DND-41 (cell line): ENCODE measurements around the gene BZW2.

Experiments used
- ATAC-seq: fragments of 200-7000 bp; cut with Tn5 transposase; 3 replicates; pipeline ENCODE4 v1.9.1; 2021; ENCODE audit warnings: low read depth; ENCODE audit not compliant: insufficient read depth
- DNase-seq: peaks from one replicate; pipeline ENCODE4 v3.0.0-alpha.2; 2020
- H2AFZ ChIP-seq: 2 replicates; pipeline ENCODE4 v1.6.0; 2012; ENCODE audit warnings: low read depth, low read length
- H3K27ac ChIP-seq: 2 replicates; pipeline ENCODE4 v1.5.1; 2012; ENCODE audit warnings: low read length, inconsistent platforms
- H3K27me3 ChIP-seq: fragments of 200-600 bp; sonication (generic); 2 replicates; pipeline ENCODE4 v1.6.0; 2012; ENCODE audit warnings: low read length, mild to moderate bottlenecking, inconsistent platforms; ENCODE audit not compliant: insufficient read depth, poor library complexity
- H3K36me3 ChIP-seq: 2 replicates; pipeline ENCODE4 v1.5.1; 2012; ENCODE audit warnings: low read length, inconsistent platforms; ENCODE audit not compliant: insufficient read depth
- H3K4me1 ChIP-seq: 2 replicates; pipeline ENCODE4 v1.5.1; 2012; ENCODE audit warnings: mild to moderate bottlenecking, low read length; ENCODE audit not compliant: insufficient read depth
- H3K4me2 ChIP-seq: 2 replicates; pipeline ENCODE4 v1.6.0; 2012; ENCODE audit warnings: mild to moderate bottlenecking, moderate library complexity, low read length, inconsistent platforms; ENCODE audit not compliant: insufficient read depth
- H3K4me3 ChIP-seq, 2 experiments: fragments of 200-600 bp in 1 of 2; shearing (Covaris generic) in 1 of 2; 2 replicates each; pipeline ENCODE4 v1.5.1; 2012 to 2016; ENCODE audit warnings: inconsistent platforms in 2 of 2, low read length in 2 of 2, mild to moderate bottlenecking in 2 of 2, low read depth in 1 of 2, moderate library complexity in 1 of 2
- H3K79me2 ChIP-seq: 2 replicates; pipeline ENCODE4 v1.6.0; 2012; ENCODE audit warnings: low read length, inconsistent platforms; ENCODE audit not compliant: insufficient read depth
- H3K9ac ChIP-seq: 2 replicates; pipeline ENCODE4 v1.6.0; 2012; ENCODE audit warnings: low read depth, mild to moderate bottlenecking, inconsistent platforms, low read length, moderate library complexity
- H3K9me3 ChIP-seq: 2 replicates; pipeline ENCODE4 v1.5.1; 2012; ENCODE audit warnings: low read length, moderate library complexity, mild to moderate bottlenecking, inconsistent platforms; ENCODE audit not compliant: insufficient read depth, severe bottlenecking
- H4K20me1 ChIP-seq: 2 replicates; pipeline ENCODE4 v1.6.0; 2012; ENCODE audit warnings: low read length; ENCODE audit not compliant: insufficient read depth
- EZH2 ChIP-seq: IDR thresholded peaks from 3 replicates; pipeline ENCODE4 v1.6.1; 2012; ENCODE audit warnings: borderline replicate concordance, low read depth, mild to moderate bottlenecking, moderate library complexity, low read length, inconsistent platforms; ENCODE audit not compliant: severe bottlenecking
- TF ChIP-seq, protein P1 (sequence below): IDR thresholded peaks from 2 replicates; pipeline ENCODE4 v1.5.1; 2012; ENCODE audit warnings: borderline replicate concordance, low read length, moderate library complexity, mild to moderate bottlenecking; ENCODE audit not compliant: poor library complexity, severe bottlenecking; ENCODE audit errors: extremely low read depth

The BZW2 gene

DNA sequence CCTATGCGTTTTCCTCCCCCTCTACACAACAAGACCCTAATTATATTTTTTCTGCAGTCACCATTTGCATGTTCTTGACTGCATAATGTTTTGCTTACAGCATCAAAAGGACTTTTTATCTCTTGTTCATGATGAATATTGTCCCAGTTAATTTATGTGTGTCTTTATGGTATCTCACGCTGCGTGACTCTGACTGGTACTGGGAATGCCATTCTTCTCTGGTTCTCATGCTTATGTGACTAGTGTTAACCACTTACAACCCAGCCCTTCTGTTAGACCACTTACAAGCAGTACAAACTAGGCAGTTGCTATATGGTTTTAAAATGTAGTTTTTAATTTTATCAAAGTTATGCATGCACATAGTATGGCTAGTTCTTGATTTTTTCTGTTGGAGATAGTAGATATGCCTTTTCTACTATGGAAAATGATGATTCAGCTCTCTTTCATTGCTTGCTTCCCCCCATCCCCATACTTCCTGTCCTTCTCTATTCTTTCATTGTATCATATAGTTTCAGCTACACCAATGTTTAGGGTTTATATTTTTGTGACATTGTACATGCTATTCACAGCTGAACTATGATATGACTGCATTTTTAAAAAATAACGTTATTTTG lies 24.9 kb downstream of the BZW2 start:
- no peaks in the 10 kb centered on the region for H3K4me1 ChIP-seq
- no peaks in the 10 kb centered on the region; the same call in 1 of the 2 replicates for H4K20me1 ChIP-seq
- peaks cover 34% of the 10 kb centered on the region; the same call in 1 of the 2 replicates for H3K79me2 ChIP-seq
- no peak overlapping the region for H3K27ac ChIP-seq
- ATAC-seq (no peak), DNase-seq (no peak)
- H3K9ac ChIP-seq, result no peak overlapping the region
- peaks cover 53% of the 10 kb centered on the region for H3K36me3 ChIP-seq
- H3K4me2 ChIP-seq, result no peak overlapping the region
- no peak overlapping the region for H2AFZ ChIP-seq
- H3K9me3 ChIP-seq, result no peaks in the 10 kb centered on the region
- TF ChIP-seq EZH2, result no peak
- TF ChIP-seq, protein P1, sequence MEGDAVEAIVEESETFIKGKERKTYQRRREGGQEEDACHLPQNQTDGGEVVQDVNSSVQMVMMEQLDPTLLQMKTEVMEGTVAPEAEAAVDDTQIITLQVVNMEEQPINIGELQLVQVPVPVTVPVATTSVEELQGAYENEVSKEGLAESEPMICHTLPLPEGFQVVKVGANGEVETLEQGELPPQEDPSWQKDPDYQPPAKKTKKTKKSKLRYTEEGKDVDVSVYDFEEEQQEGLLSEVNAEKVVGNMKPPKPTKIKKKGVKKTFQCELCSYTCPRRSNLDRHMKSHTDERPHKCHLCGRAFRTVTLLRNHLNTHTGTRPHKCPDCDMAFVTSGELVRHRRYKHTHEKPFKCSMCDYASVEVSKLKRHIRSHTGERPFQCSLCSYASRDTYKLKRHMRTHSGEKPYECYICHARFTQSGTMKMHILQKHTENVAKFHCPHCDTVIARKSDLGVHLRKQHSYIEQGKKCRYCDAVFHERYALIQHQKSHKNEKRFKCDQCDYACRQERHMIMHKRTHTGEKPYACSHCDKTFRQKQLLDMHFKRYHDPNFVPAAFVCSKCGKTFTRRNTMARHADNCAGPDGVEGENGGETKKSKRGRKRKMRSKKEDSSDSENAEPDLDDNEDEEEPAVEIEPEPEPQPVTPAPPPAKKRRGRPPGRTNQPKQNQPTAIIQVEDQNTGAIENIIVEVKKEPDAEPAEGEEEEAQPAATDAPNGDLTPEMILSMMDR, result no peak
- no peaks in the 10 kb centered on the region for H3K27me3 ChIP-seq
- no peak overlapping the region for H3K4me3 ChIP-seq

DNA sequence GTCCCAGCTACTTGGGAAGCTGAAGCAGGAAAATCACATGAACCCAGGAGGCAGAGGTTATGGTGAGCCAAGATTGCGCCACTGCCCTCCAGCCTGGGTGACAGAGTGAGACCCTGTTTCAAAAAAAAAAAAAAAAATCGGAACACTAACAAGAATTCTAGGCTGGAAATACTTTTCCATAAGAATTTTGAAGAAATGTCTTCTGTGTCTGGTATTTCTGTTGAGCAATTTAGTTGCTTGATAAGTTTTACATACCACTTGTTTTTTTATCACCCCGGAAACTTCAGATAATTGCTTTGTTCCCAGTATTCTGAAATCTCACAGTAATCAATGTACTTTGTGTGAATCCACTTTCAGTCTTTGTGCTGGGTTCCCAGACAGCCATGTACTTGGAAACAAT lies 25.8 kb downstream of the BZW2 start:
- Histone ChIP-seq H3K4me3 (no peak overlapping the region), H3K36me3 (peaks cover 56% of the 10 kb centered on the region), H3K9me3 (no peaks in the 10 kb centered on the region), H4K20me1 (no peaks in the 10 kb centered on the region; the same call in 1 of the 2 replicates), H3K27me3 (no peaks in the 10 kb centered on the region), H3K4me2 (no peak overlapping the region), H2AFZ (no peak overlapping the region), H3K4me1 (no peaks in the 10 kb centered on the region), H3K9ac (no peak overlapping the region), H3K27ac (no peak overlapping the region), H3K79me2 (peaks cover 32% of the 10 kb centered on the region; the same call in 1 of the 2 replicates)
- ATAC-seq (no peak), DNase-seq (no peak)
- TF ChIP-seq, protein P1, result no peak
- TF ChIP-seq EZH2, result no peak

DNA sequence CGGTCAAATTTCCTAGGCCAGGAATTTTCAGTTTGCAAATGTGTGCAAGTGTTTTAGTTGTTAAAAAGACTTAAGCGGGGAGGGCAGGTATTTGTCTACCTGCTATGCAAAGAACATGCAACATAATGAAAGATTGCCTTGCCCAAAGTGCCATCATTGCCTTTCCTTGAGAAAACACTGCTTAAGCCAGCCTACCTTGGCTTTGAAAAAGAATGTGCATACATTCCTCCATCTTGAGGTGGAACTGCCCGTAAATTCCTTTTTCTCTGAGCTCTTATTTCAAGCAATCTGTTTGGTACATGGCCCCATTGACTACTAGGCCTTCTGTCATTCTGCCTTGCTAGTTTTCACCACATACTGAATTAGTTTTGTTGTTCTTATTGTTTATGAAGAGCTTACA lies 29.3 kb downstream of the BZW2 start:
- Histone ChIP-seq H3K27me3 (no peaks in the 10 kb centered on the region), H3K4me3 (no peak overlapping the region), H3K36me3 (peaks cover 59% of the 10 kb centered on the region), H3K79me2 (peaks cover 23% of the 10 kb centered on the region; the same call in 1 of the 2 replicates), H2AFZ (no peak overlapping the region), H3K9me3 (no peaks in the 10 kb centered on the region), H3K4me1 (no peaks in the 10 kb centered on the region), H3K27ac (no peak overlapping the region), H4K20me1 (no peaks in the 10 kb centered on the region; the same call in 1 of the 2 replicates), H3K4me2 (no peak overlapping the region), H3K9ac (no peak overlapping the region)
- DNase-seq (no peak), ATAC-seq (no peak)
- no peak for TF ChIP-seq EZH2
- TF ChIP-seq, protein P1, result no peak
